Motor neuron (in vitro differentiated cells): Measurements from ENCODE around the gene NAALADL1. TPM values are rescaled to one million over a fixed set of nuclear protein-coding genes. Genes with fewer than 3 reads are reported as not detected.

ENCODE experiments used
- ATAC-seq, 8 experiments: fragments of 200-7000 bp; cut with Tn5 transposase; replicated peaks in 6 of 8; 2 replicates each; pipeline ENCODE4 v1.8.0; 2021; ENCODE audit warnings: mild to moderate bottlenecking in 8 of 8, moderate library complexity in 8 of 8
- H3K27ac ChIP-seq, 2 donors: fragments of 250-450 bp; sonication (Bioruptor Pico); 2 replicates each; pipeline ENCODE4 v1.9.0; 2021; ENCODE audit warnings: antibody characterized with exemption in 2 of 2, mild to moderate bottlenecking in 2 of 2, moderate library complexity in 1 of 2
- H3K4me1 ChIP-seq, 2 donors: fragments of 250-450 bp; sonication (Bioruptor Pico); replicated peaks in 1 of 2; 2 replicates each; pipeline ENCODE4 v1.6.1; 2021; ENCODE audit warnings: antibody characterized with exemption in 2 of 2, mild to moderate bottlenecking in 2 of 2, moderate library complexity in 1 of 2
- H3K4me3 ChIP-seq, 5 donors: fragments of 250-450 bp; sonication (Bioruptor Pico); 2 replicates each; pipeline ENCODE4 v1.9.0; 2021; ENCODE audit warnings: antibody characterized with exemption in 5 of 5, mild to moderate bottlenecking in 5 of 5, moderate library complexity in 4 of 5
- WGBS, 10 experiments: fragments of 450-650 bp; shearing (Covaris generic); methylation state at CpG; one replicate each; pipeline ENCODE4 v1.0.0; 2022; 5-methylcytosine and 5-hydroxymethylcytosine counted together
- in situ Hi-C, 9 experiments: fragments of 400-800 bp; cut with MboI; loops; one replicate each; pipeline ENCODE4 v1.15.0; 2021; ENCODE audit warnings: low sequenced_read_pairs in 9 of 9, low pct_unique_long_range_greater_than_20kb in 2 of 9; ENCODE audit not compliant: unreplicated experiment in 9 of 9
- total RNA-seq, 8 experiments: library from RNA; unstranded; fragments of 300-600 nt; gene quantifications; 2 replicates each; pipeline versions ENCODE4 v1.2.3 to v1.2.4, GENCODE V29; 2022

Gene NAALADL1
- total RNA-seq, 8 experiments from 2014 or later = 0.52 to 3.9 (median 0.93) TPM; not detected in 1

DNA sequence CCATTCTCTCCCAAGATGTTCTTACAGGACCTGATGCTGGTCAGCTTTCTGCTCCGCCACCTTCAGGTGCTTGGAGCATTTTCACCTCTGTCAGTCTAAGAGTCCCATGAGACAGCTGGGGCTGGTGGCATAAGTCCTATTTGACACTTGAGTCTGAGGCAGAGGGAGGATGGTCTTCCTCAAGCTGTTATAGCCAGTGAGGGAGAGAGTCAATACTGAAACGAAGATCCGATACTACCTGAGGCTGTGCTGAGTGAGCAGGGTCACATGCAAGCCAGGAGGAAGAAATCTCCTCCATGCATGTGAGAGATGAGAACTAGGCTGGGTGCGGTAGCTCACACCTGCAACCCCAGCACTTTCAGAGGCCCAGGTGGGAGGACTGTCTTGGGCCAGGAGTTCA is 31.3 kb upstream of the NAALADL1 start:
- no peak for ATAC-seq
- H3K27ac ChIP-seq = no peak overlapping the region
- in situ Hi-C loops = no loop called here
- WGBS, 10 experiments = 50 to 100% (median 96%) methylated on average over 1 to 3 of the region's 4 CpGs; no CpG with 5 or more reads in 5 of the 10 experiments
- peaks cover 8% of the 10 kb centered on the region in 2 donors for H3K4me1 ChIP-seq
- no peak overlapping the region for H3K4me3 ChIP-seq

DNA sequence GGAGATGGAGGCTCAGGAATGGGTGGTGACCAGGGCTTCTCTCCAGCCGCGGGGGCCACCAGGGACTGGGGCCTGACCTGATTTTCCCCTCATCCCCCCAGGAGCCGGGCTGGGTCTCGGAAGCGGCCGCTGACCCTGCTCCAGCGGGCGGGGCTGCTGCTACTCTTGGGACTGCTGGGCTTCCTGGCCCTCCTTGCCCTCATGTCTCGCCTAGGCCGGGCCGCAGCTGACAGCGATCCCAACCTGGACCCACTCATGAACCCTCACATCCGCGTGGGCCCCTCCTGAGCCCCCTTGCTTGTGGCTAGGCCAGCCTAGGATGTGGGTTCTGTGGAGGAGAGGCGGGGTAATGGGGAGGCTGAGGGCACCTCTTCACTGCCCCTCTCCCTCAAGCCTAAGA is 29.5 kb upstream of the NAALADL1 start:
- Histone ChIP-seq H3K27ac (no peak overlapping the region), H3K4me3 (no peak overlapping the region), H3K4me1 (peaks cover 8% of the 10 kb centered on the region in 2 donors)
- 73 to 100% (median 100%) methylated on average over 1 to 6 of the region's 15 CpGs; no CpG with 5 or more reads in 5 of the 10 experiments for WGBS, 10 experiments
- ATAC-seq = no peak
- in situ Hi-C loops = no loop called here

DNA sequence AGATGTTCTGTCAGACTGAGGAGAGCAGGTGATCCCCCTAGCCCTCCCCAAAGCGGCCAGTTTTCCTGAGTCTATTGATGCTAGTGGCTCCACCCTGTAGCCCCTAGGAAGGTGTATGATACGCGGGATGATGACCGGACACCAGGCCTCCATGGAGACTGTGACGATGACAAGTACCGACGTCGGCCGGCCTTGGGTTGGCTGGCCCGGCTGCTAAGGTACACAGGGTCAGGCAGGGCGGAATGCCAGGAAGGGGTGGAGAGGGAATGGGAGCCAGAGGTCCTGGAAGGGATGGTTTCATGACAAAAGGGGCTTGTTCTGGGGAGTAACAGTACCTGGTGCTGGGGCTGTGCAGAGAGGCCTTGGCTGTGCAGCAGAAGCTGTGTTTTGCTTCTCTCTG is 28.9 kb upstream of the NAALADL1 start:
- peaks cover 8% of the 10 kb centered on the region in 2 donors for H3K4me1 ChIP-seq
- in situ Hi-C loops = no loop called here
- H3K4me3 ChIP-seq = no peak overlapping the region
- ATAC-seq = no peak
- no peak overlapping the region for H3K27ac ChIP-seq
- 80 to 100% (median 93%) methylated on average over 1 to 3 of the region's 11 CpGs; no CpG with 5 or more reads in 7 of the 10 experiments for WGBS, 10 experiments

DNA sequence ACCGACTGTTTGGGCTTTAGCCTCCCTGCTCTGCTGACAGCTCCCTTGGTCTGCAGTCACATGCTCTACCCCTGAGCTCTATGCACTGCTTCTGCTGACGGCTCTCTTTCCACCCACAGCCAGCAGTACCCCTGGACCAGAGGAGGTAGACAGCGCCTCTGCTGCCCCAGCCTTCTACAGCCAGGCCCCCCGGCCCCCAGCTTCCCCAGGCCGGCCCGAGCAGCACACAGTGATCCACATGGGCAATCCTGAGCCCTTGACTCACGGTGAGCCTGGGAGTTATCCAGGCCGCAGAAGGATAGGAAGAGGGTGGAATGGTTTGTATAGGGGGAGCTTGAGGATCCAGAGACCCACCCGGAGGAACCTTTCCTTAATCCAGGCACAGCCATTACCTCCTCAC is 28.5 kb upstream of the NAALADL1 start:
- 40 to 100% (median 80%) methylated on average over 1 of the region's 9 CpGs; no CpG with 5 or more reads in 7 of the 10 experiments for WGBS, 10 experiments
- Histone ChIP-seq H3K4me1 (peaks cover 8% of the 10 kb centered on the region in 2 donors), H3K4me3 (no peak overlapping the region), H3K27ac (no peak overlapping the region)
- no peak for ATAC-seq
- in situ Hi-C loops = no loop called here

DNA sequence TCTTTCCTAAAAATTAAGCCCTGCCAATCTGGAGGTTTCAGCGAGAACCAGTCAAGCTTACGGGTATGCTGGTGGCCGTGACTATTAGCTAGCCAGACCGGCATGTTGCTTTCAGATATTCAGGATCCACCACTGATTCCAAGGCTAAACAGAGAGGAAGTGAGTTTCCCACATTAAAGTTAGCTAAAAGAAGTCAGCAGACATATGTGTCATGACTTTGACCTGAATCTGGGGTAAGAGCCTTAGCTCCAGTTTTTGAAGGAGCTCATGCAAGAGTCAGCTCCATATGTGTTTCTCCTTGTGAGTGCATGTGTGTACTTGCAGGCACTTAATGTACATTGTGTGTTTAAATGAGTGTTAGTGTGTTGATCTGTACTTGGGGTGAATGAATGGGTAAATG is 27.1 kb upstream of the NAALADL1 start:
- Histone ChIP-seq H3K4me3 (peak overlapping the region in 3 of 5 donors; percentile 82 to 91 (median 82)), H3K4me1 (peaks cover 8% of the 10 kb centered on the region in 2 donors), H3K27ac (no peak overlapping the region)
- ATAC-seq = no peak
- in situ Hi-C loops = no loop called here
- 20 to 96% (median 90%) methylated on average over 1 to 4 of the region's 4 CpGs; no CpG with 5 or more reads in 6 of the 10 experiments for WGBS, 10 experiments

DNA sequence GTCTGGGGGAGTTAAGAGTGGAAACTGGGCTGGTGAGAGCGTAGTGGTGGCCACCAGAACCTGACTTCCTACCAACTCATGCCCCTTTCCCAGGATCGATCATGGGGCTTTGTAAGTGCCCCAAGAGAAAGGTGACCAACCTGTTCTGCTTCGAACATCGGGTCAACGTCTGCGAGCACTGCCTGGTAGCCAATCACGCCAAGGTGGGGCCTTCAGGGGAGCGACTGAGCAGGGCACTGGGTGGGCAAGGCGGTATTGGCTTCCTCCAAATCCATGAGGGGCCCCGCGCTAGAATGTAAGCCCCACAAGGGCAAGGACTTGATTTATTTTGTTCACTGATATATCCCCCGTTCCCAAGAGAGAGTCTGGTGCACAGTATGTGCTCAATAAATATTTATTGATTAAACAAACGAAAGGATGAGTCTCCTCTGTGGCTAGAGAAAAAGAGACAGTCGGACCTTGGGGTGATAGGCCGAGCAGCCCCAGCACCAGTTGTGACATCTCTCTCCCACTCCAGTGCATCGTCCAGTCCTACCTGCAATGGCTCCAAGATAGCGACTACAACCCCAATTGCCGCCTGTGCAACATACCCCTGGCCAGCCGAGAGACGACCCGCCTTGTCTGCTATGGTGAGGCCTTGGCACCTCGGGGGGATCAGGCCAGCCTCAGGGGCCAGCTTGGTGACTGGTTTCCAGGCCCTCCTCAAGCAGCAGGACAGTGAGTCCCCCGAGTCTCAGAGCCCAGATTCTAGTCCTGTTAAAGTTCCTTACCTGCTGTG is 26.4 kb upstream of the NAALADL1 start:
- WGBS, 10 experiments = 0 to 65% (median 53%) methylated on average over 2 to 12 of the region's 23 CpGs; no CpG with 5 or more reads in 3 of the 10 experiments
- in situ Hi-C loops = no loop called here

DNA sequence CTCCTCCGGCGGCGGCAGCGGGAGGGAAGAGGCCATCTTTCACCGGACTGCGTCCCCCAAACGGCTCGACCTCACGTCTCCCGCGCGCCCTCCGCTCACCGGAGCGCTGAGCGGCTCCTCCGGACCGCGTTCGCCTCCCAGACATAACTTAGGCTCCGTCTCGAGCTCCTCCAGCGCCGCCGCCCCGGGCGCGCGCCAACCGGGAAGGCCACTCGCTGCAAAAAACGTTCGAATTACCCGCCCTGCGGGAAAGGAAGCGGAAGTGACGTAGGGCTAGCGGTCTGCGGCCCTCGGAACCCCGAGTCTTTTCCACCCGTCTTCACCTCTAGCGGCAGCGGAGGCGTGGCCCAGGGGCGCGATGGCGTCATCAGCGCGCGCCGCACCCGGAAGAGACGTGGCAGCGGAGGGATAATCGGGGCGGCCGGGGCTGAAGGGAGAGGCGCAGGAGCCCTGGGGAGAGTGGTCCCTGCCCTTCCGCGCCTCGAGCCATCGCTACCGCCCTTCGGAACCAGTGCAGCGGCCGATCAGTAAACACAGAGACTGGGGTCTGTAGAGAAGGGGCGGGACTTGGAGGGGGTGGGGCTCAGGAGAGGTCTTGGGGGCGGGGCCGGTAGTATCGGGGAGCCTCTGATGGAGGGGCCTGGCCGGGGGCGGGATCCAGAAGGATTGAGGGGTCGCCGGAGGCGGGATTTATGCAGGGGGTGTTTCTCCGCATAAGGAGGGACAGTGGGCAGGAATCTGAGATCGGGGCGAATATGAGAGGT is 25.7 kb upstream of the NAALADL1 start, which contains the start of the genes CDCA5 and ZFPL1:
Gene CDCA5, minus strand, starts transcription at position 207 of the 764 bp plus-strand sequence. Its CDS starts 62 bp downstream, at position 145.
Gene ZFPL1, plus strand, starts transcription at position 389 of the 764 bp plus-strand sequence. CDS start 477 bp downstream, outside the sequence.
- ATAC-seq = peak; percentile 88 to 98 (median 94)
- in situ Hi-C loops = no loop called here
- 0 to 4% (median 4%) methylated on average over 4 to 15 of the region's 79 CpGs; no CpG with 5 or more reads in 7 of the 10 experiments for WGBS, 10 experiments

More for the DNA sequence above, 26.4 kb upstream of the NAALADL1 start:
- H3K27ac ChIP-seq = peak overlapping the region; percentile 95 to 98
- peak overlapping the region; percentile 64 to 91 (median 82) for H3K4me3 ChIP-seq
- H3K4me1 ChIP-seq = peaks cover 8% of the 10 kb centered on the region in 2 donors
- peak in 1 of 8 experiments; percentile 13 for ATAC-seq

DNA sequence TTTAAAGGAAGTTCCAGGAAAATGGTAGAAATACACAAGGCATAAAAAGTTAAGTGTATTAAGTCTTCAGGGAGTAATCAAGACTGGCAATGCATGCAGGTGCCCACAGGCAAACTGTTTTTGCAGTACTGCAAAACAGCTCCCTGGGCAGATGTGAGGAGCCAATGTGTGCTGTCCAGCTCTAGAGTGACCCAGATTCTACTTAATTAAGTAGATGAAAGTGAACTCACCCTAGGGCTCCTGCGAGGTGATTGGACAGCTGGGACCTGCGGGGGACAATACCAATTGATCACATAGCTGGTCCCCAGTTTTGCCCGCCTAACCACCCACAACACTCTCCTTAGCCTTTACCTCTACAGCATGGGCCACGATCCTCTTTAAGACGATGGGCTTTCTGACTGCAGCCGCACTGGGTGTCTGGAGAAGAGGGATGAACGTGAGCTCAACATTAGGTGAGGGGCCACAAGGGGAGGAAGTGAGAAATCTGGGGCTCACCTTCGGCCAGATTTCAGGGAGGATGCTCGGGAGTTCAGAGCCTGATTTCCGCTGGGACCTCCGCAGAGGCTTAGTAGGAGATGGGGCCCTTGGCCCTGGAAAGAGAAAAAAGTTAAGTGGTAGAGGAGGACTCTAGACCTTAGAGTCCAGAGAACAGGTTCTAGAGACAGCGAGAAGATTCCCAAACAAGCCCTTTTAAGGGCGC is 24.9 kb upstream of the NAALADL1 start:
- no peak for ATAC-seq
- H3K4me1 ChIP-seq = peaks cover 8% of the 10 kb centered on the region in 2 donors
- peak overlapping the region; percentile 64 to 91 (median 82) for H3K4me3 ChIP-seq
- peak overlapping the region in 1 of 2 donors; percentile 98 for H3K27ac ChIP-seq
- in situ Hi-C loops = no loop called here
- 0 to 25% (median 0%) methylated on average over 2 to 6 of the region's 13 CpGs; no CpG with 5 or more reads in 1 of the 10 experiments for WGBS, 10 experiments

More for the DNA sequence above, 25.7 kb upstream of the NAALADL1 start, which contains the start of the genes CDCA5 and ZFPL1:
- Histone ChIP-seq H3K4me1 (peaks cover 8% of the 10 kb centered on the region in 2 donors), H3K27ac (peak within 1 kb of the TSS; percentile 95 to 98), H3K4me3 (peak within 1 kb of the TSS; percentile 64 to 91 (median 82))

DNA sequence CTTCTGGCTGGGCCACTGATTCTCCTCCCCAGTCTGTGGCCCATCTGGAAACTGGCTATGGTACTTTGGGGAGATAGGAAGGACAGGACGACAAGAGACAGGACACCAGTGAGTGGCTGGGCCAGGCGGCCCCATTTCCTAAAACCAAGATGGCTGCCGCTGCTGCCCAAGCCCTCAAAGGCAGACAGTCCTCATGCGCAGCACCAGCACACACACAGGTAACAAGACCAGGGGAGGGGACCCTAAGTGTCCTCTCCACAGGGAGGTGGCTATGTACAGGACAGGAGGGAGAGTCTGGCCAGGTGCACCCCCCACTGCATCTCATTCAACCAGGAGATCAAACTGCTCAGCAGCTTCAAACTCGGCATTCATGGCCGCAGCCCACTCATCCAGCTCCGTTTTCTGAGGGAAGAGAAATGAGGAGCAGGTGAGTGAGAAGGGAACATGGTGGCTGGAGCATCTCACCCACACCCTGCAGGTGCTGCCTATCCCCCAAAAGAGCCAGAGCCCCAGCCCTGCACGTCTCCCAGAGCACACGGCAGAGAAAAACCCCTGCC is 20.5 kb upstream of the NAALADL1 start:
- Histone ChIP-seq H3K27ac (no peak overlapping the region), H3K4me1 (no peaks in the 10 kb centered on the region), H3K4me3 (no peak overlapping the region)
- 80 to 100% (median 93%) methylated on average over 1 to 4 of the region's 9 CpGs; no CpG with 5 or more reads in 5 of the 10 experiments for WGBS, 10 experiments
- no peak for ATAC-seq
- in situ Hi-C loops = no loop called here

DNA sequence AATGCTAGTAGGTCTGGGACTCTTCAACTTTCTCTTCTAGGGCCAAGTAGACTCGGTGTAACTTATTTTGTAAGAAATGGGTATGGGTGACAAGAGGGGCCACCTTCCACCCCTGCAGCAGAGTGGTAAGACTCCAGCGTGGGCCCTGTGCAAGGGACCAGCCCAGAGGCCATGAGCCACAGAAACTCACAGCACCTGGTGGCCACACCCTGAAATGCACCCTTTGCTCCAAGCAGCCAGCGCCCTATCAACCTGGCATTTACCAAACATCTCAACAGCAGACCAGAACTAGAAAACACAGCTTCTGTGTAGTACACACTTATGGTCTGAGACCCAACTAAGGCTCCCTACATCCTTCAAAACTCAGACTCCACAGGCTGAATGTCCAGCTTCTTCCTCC is 19.8 kb upstream of the NAALADL1 start:
- in situ Hi-C loops = no loop called here
- no peak overlapping the region for H3K27ac ChIP-seq
- no peak overlapping the region for H3K4me3 ChIP-seq
- H3K4me1 ChIP-seq = no peaks in the 10 kb centered on the region
- WGBS, 10 experiments = 0 to 89% (median 70%) methylated on average over 1 to 3 of the region's 3 CpGs; no CpG with 5 or more reads in 3 of the 10 experiments
- ATAC-seq = peak in 7 of 8 experiments; percentile 13 to 87 (median 38)

DNA sequence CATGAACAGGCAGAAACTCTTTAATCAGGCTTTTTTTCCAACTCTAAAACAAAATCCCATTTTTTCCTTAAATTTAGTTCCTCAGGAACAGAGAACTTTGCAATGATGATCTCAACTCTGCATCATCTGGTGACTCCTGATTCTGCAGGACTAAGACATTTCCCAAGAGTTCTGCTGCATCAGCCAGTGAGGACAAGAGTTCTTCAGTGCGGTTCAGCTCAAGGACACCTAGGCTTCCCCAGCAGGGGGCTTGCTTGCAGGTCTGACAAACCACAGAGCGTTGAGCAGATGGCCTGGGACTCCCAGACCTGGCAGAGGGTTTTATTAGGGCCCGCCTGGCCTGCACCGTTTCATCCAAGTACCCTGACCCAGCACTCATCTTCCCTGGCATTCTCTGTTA is 19.1 kb upstream of the NAALADL1 start:
- Histone ChIP-seq H3K4me1 (no peaks in the 10 kb centered on the region), H3K27ac (no peak overlapping the region), H3K4me3 (no peak overlapping the region)
- WGBS, 10 experiments = 60 to 100% (median 88%) methylated on average over 1 of the region's 4 CpGs; no CpG with 5 or more reads in 7 of the 10 experiments
- in situ Hi-C loops = no loop called here
- peak in 5 of 8 experiments; percentile 7 to 46 (median 29) for ATAC-seq

DNA sequence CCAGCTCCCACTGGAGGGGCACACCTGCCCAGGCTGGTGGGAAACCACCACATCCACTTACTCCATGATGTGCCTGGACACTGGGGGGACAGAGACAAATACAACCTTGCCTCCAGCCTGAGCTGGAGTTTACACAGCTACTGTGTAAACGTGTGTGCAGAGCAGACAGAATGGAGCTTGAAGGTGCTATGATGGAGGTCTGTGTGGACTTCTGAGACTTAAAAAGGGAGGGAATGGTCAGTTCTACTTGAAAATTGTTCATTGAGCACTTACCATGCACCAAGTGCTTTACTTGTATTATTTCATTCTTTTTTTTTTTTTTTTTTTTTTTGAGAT is 14.2 kb upstream of the NAALADL1 start:
- H3K27ac ChIP-seq = no peak overlapping the region
- H3K4me1 ChIP-seq = no peaks in the 10 kb centered on the region
- no peak overlapping the region for H3K4me3 ChIP-seq
- 25 to 33% methylated on average over 1 of the region's 1 CpG; no CpG with 5 or more reads in 8 of the 10 experiments for WGBS, 10 experiments
- in situ Hi-C loops = no loop called here
- peak in 1 of 8 experiments; percentile 37 for ATAC-seq
